AG10803 (cell line): ENCODE data around the gene FGFR3.

Experiments used
- DNase-seq: peaks from one replicate; pipeline ENCODE4 v3.0.0; 2010; ENCODE audit warnings: low read depth
- H3K4me3 ChIP-seq: 2 replicates; pipeline ENCODE4 v1.5.1; 2011; ENCODE audit warnings: mild to moderate bottlenecking, low read length, control low read depth
- TF ChIP-seq, protein P1 (sequence below): conservative IDR thresholded peaks from 2 replicates; pipeline ENCODE4 v1.5.1; 2011; ENCODE audit warnings: mild to moderate bottlenecking, low read length, control low read depth, inconsistent platforms

The FGFR3 gene

DNA sequence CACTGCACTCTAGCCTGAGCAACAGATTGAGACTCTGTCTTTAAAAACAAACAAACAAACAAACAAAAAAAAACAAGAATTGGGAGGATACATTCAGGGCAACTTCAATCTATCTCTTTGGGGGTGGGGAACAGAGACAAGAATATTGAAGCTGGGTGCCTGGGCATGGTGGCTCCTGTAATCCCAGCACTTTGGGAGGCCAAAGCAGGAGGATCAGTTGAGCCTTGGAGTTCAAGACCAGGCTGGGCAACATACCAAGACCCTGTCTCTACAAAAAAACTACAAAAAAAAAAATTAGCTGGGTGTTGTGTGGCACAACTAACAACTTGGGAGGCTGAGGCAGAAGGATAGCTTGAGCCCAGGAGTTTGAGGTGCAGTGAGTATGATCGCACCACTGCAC is 61.7 kb downstream of the FGFR3 start:
- peak overlapping the region; percentile 90 for H3K4me3 ChIP-seq
- TF ChIP-seq, protein P1, sequence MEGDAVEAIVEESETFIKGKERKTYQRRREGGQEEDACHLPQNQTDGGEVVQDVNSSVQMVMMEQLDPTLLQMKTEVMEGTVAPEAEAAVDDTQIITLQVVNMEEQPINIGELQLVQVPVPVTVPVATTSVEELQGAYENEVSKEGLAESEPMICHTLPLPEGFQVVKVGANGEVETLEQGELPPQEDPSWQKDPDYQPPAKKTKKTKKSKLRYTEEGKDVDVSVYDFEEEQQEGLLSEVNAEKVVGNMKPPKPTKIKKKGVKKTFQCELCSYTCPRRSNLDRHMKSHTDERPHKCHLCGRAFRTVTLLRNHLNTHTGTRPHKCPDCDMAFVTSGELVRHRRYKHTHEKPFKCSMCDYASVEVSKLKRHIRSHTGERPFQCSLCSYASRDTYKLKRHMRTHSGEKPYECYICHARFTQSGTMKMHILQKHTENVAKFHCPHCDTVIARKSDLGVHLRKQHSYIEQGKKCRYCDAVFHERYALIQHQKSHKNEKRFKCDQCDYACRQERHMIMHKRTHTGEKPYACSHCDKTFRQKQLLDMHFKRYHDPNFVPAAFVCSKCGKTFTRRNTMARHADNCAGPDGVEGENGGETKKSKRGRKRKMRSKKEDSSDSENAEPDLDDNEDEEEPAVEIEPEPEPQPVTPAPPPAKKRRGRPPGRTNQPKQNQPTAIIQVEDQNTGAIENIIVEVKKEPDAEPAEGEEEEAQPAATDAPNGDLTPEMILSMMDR, result no peak
- DNase-seq, result no peak

DNA sequence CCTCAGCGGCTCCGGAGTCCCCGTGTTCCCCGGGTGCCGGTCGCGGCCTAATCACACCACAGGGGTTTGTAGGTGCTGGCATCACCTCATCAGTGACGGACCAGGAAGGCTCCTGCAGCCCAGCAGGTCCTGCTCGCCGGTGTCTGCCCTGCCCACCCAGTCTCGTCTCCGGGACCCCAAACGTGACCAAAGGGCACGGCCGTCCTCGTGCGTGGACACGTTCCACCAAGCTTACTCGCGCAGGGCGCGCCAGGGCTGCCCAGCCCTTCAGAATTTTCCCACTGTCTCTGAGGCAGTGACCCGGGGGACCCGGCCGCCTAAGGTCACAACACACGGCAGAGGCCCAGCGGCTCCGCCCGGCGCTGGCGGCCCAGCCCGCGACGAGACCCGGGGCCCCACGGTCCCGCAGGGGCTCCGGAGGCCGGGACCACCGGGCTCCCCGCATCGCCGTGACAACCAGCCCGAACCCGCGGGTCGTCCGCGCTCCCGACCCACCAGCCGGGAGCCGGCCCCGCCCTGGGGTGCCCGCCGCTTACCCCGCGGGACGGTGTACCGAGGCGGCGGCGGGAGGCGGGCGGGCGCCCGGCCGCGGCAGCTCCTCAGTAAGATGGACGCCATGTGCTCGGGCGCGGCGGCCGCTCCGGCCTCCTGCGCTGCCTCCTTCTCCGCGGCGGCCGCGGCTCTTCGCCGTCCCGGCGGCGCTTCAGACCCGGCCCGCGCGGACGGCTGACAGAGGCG is 62.4 kb downstream of the FGFR3 start:
- DNase-seq, result no peak
- peak overlapping the region; percentile 90 for H3K4me3 ChIP-seq
- TF ChIP-seq, protein P1, result no peak

DNA sequence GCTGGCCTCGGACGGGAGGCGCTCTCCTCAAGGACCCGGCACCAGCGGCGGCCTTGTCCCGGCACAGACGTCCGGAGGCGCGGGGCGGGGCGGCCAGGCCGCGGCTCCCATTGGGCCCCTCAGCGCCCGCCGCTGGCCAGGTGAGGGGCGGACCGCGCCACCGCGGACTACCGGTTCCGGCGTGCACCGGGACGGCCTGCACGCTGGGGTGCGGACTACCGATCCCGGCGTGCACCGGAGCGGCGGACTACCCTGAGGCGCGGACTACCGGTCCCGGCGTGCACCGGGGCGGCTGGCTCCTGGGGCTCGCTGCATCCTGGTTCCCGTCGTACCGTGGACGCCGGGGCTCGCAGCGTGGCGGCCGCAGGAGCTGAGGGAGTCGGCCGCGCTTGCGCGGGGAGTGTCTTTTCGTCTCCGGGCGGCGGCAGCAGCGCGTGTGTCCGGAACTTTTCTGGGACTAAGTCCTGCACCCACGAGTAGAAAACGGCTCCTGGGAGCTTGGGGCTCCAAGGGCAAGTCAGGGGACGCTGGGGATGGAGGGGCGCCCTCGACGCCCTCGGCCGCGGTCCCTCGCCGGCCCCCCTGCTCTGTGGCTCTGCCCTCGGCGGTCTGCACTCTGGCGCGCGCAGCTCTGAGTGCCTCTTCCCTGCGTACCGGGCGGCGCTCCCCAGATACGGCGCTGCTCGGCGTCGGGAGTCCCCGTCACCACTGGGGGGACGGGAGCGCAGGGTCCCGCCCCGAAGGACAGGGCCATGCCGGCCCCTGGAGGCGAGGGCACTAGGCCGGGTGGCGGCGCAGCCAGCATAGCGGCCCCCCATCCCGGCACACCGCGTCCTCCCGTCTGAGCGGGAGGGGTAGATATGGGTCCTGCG is 63.2 kb downstream of the FGFR3 start, which contains the start of gene LETM1:
TSS of gene LETM1 (minus strand) at position 86 of the 872 bp plus-strand sequence. CDS start 206 bp downstream, outside the sequence.
- TF ChIP-seq, protein P1, result 0 out of 2 replicates have a peak, but pooled peaks have one; percentile 10
- DNase-seq, result peak; percentile 96
- peak within 1 kb of the TSS; percentile 90 for H3K4me3 ChIP-seq

DNA sequence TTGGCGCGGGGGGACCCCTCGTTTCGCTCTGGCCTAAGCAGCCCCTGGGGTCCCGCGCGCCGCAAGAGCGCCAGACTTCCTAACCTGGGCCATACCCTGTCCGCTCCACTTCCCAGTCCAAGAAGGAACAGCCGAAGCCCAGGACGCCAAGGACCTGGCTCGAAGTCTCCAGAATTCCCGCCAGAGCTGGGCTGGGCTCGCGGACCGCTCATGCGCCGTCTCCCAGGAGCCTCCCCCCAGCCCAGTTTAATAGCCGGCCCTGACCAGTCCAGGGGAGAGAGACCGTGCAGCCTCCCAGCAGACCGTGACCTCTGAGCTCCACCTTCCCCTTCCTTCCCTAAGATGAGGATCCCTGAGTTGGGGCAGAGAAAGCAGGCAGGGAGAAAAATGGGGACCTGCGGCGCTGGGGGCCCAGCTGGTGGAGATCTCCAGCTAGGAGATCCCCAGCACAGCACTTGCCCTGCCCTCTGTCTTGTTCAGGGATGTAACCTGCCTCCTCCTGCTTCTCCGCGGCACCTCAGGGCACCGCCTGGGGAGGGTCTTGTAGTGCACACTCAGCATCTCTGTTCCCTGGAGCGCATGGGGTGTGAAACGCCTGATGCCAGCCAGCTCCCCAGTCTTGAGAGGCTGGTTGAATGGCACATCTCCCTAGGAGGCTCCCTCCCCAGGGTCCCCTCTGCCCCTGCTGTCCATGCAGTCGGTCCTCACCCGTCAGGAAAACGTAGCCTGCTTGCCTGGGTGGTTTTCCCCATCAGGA is 64.0 kb downstream of the FGFR3 start:
- TF ChIP-seq, protein P1, result no peak
- no peak for DNase-seq
- peak overlapping the region; percentile 90 for H3K4me3 ChIP-seq

DNA sequence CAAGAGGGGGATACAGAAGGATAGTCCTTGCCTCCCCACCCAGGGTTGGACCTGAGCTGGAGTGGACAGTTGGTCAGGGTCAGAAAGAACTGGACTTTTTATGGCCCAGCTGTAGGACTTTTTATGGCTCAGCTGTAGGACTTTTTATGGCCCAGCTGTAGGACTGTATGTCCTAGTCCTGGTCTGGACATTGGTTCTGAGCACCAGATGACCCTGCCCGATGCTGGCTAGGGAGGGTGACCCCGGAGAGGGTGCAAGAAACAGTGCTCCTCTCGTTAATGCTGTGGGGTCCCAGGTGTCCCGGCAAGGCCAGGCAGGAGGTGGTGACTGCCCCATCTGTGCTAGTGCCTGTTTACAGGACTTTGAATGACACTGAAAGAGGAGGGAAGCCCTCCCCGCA is 64.8 kb downstream of the FGFR3 start:
- TF ChIP-seq, protein P1, result no peak
- H3K4me3 ChIP-seq, result no peak overlapping the region; the same call in 1 of the 2 replicates
- no peak for DNase-seq
